Measurements from ENCODE around the gene ZNF296.

ZNF296 gene

GRCh38 chr19:45058622-45059159, 17.6 kb downstream of the ZNF296 start:
- no peak for DNase-seq (ENCODE audit: low spot score)

DNA sequence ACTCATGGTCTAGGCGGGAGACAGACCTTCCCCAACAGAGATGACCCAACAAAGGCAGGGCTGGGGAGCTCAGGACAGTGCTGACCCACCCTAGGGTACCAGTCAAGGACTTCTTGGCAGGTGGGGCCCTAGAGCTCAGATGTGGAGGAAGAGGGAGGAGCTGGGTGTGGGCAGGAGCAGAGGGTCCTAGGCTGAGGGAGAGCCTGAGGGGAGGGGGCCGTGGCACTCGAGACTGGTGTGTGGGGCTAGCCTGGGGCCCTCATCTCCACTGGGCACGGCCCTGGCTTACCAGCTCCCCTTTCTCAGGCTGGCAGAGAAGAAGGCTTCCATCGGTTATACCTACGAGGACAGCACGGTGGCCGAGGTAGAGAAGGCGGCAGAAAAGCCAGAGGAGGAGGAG, 18.8 kb downstream of the ZNF296 start:
- DNase-seq (ENCODE audit: low spot score) = no peak

DNA sequence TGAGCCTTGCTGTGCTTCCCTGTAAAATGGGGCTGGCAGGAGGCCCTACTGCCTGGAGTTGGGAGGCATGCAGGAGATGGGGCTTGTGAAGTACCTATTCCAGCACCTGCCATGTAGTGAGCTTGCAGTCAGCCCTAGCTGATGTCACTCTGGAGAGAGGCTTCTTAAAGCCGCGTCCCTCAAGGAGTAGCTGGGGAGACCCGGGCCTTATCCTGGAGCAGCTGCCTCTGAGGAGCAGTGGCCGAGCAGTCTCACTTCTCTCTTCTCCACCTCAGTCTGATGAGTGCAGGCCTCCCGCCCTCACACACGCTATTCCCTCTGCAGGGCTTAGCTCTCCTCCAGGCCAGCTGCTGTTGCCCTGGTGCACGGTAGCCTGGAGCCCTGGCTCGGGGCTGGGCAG, 19.4 kb downstream of the ZNF296 start:
- DNase-seq (ENCODE audit: low spot score) = no peak

DNA sequence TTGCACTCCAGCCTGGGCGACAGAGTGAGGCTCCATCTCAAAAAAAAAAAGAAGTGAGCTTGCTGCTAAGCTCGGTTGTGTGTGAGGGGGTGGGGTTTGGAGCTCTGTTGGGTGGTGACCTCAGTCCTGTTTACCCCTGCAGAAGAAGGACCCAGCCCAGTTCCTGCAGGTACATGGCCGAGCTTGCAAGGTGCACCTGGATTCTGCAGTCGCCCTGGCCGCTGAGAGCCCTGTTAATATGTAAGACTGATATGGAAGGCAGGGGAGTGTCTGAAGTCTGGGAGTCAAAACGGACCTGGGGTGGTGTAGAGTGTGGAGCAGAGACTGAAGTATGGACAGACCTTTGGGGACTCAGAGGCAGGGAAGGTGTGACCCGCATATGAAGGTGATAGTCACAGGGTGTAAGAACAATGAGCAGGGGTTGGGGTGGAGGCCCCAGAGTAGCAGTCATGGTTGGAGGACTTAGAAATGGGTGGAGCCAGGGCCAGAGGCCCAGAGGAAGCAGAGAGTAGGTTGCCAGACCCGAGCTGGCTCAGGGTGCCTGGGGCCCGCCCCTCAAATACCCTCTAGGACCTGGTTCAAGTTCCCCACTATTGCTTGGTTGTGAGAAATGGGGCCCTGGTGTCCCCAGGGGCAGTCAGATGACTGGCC, 24.2 kb downstream of the ZNF296 start:
- DNase-seq (ENCODE audit: low spot score) = no peak

GRCh38 chr19:45050036-45050435, 26.2 kb downstream of the ZNF296 start:
- no peak for DNase-seq (ENCODE audit: low spot score)

- DNase-seq (ENCODE audit: low spot score) = no peak
Observed at GRCh38 chr19:45049073-45049736, 27.1 kb downstream of the ZNF296 start.

DNA sequence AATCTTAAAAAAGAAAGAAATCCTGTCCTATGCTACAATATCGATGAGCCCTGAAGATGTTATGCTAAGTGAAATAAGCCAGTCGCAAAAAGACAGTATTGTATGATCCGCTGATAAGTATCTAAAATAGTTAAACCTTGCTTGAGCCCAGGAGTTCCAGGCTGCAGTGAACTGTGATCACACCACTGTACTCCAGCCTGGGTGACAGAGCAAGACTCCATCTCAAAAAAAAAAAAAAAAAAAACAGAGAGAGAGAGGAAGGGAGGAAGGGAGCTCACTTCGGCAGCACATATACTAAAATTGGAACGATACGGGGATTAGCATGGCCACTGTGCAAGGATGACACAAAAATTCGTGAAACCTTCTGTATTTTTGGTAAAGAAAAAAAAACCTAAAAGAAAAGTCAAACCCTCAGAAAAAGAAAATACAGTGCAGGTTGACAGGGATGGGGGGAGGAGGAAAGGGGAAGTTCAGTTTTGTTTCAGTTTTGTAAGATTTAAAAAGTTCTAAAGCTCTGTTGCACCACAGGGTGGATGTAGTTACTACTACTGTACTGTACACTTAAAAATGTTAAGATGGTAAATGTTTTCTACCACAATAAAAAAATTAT, 29.0 kb downstream of the ZNF296 start:
- peak; percentile 67 for DNase-seq (ENCODE audit: low spot score)

- no peak for DNase-seq (ENCODE audit: low spot score)
Observed at GRCh38 chr19:45046355-45046754, 29.9 kb downstream of the ZNF296 start.

DNA sequence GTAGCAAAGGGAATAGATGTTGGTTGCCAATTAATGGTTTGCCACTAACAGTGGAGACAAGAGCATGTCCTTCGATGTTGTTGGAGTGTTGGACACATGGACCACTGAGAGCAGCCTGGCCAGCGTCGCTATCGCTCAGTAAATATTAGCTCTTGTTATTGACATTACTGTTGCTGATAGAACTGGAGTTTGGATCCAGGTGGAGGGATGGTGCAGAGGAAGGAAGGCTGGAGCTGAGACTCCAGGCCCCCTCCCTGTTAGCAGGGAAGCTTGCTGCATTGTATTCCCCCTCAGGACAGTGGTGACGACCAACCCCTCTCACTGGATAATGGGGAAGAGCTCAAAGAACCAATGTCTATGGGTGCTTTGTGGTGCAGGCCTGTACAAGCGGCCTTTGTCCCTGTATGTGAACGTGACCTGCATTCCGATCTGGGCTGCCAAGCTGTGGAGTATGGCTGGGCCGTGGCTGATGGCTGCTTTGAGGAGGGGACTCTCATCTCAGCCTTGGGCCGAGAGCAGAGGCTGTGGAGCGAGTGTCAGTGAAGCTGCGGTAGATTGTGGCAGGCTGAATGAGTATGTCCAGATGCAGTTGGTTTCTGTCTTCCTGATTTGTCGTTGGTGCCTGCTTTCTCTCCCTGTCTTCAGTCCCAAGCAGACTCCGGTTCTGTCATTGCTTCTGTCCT, 30.5 kb downstream of the ZNF296 start:
- no peak for DNase-seq (ENCODE audit: low spot score)

- no peak for DNase-seq (ENCODE audit: low spot score)
Observed at GRCh38 chr19:45041125-45041524, 35.2 kb downstream of the ZNF296 start.

DNA sequence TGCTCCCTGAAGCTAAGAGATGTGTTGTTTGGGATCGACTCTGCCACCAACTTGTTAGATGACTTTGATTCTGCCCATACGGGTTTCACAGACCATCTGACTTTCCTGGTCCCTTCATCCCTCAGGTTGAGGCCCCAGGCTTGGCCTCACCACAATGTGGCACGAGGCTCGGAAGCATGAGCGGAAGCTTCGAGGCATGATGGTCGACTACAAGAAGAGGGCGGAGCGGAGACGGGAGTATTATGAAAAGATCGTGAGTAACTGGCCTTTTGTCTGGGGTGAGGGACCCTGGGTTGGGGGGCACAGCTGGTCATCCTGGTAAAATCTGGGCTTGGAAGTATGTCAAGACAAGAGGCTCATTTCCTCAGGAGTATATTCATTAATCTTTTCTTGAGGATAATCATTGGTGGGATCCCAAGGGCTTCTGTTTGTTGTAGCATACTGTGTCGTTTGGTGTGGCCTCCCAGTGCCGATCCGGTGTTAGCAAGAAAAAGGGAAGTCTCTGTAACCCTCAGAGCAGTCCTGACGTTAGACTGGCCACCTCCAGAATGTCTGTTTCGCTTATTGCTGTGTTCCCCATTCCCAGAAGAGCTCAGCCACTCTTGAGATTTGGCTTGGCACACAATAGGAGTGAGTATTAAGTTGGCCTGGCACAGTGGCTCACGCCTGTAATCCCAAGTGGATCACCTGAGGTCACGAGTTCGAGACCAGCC, 36.1 kb downstream of the ZNF296 start:
- DNase-seq (ENCODE audit: low spot score) = no peak

DNA sequence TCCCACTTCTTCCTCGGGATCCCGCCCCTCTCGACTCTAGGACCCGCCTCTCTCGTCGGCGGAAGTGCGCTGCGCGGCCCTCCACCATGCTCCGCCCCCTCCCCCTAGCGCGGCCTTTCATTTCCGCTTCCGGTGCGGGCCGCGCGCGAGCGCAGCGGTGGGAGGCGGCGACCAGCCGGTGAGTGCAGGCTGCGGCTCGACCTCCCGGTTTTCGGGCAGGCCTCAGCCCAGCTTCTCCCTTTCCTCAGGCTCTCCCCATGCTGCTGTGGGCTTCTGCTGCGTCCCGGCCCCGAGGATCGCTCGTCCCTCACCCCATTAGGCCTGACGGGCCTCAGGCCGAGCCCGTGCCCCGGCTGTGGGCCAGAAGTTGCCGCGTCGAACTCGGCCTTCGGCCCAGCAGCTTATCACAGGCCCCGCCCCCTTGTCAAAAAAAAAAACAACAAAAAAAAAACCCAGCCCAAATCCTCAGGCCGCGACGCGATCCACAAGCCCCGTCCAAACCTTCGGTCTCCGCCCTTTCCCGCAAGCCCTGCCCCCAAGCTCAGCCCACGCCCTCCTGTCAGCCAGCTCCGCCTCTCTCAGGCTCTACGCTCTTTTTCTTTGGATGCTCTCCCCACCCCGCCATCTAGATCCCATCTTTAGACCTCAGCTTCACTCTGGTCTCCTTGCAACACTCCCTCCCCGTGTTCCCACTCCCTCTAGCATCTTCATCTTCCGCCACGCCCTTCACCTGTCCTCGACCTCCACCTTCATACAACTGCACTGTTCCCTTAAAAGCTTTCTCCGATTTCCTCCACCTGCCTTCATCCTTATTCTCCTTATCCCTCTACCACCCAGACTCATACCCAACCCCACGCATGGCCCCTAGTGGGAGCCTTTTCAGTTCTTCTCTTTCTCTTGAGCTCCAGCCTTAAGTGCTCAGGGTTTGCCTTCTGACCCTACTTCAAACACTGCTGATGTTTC, 37.1 kb downstream of the ZNF296 start, which contains the start of gene CLASRP:
Gene CLASRP, plus strand, starts transcription at position 115 of the 963 bp plus-strand sequence. CDS start 1,168 bp downstream, outside the sequence.
- DNase-seq (ENCODE audit: low spot score) = peak; percentile 88

- no peak for DNase-seq (ENCODE audit: low spot score)
Observed at GRCh38 chr19:45037393-45038169, 38.7 kb downstream of the ZNF296 start.

DNA sequence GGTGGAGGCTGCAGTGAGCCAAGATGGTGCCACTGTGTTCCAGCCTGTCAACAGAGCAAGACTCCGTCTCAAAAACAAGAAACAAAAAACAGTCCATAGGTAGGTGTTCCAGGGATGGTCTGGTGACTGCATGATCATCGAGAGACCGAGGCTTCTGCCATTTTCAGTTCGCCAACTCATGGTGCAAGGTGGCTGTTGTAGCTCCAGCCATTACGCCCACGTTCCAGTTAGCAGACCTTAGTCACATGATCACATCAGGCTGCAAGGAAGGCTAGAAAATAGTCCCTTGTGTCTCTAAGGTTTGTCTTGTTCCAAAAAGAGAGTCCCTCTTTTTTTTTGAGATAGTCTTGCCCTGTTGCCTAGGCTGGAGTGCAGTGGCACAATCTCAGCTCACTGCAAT, 40.5 kb downstream of the ZNF296 start:
- no peak for DNase-seq (ENCODE audit: low spot score)

- no peak for DNase-seq (ENCODE audit: low spot score)
Observed at GRCh38 chr19:45032421-45032820, 43.9 kb downstream of the ZNF296 start.

GRCh38 chr19:45030825-45031224, 45.5 kb downstream of the ZNF296 start:
- no peak for DNase-seq (ENCODE audit: low spot score)

DNA sequence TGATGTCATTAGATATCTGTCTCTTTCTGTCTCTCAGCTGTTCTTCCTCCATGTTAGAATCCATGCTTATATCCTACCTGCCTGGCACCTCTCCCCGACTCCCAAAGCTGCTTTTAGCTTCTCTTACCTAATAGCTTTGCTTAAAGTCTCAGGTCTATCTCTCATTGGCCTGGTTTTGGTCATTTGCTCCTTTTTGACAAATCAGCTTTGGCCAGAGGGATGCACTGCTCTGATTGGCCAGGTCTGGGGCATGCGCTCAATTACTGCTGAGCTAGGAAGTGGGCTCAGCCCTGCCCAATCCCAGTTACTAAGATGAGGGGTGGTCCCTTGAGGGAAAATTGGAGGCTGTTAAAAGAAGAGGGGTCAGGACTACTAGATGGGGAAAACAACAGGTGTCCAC, 48.9 kb downstream of the ZNF296 start:
- no peak for DNase-seq (ENCODE audit: low spot score)

- DNase-seq (ENCODE audit: low spot score) = no peak
Observed at GRCh38 chr19:45025264-45025663, 51.0 kb downstream of the ZNF296 start.

GRCh38 chr19:45023048-45023447, 53.2 kb downstream of the ZNF296 start:
- DNase-seq (ENCODE audit: low spot score) = no peak

GRCh38 chr19:45021971-45022370, 54.3 kb downstream of the ZNF296 start:
- no peak for DNase-seq (ENCODE audit: low spot score)

All from germinal center (tissue), 1 donor.